Forelimb muscle (tissue), 1 donor: ENCODE data around the gene NDRG3. TPM values are rescaled to one million over a fixed set of nuclear protein-coding genes. Genes with fewer than 3 reads are reported as not detected.

Source experiments
- DNase-seq: peaks from one replicate; pipeline ENCODE4 v3.0.0-alpha.2; 2013; ENCODE audit warnings: low read depth
- polyA plus RNA-seq: library from polyadenylated mRNA; unstranded; fragments of 120-200 nt; gene quantifications from one replicate; pipeline ENCODE4 v1.2.1, GENCODE V29; 2013; ENCODE audit not compliant: insufficient read length

Gene NDRG3
- polyA plus RNA-seq, 1 donor, result 13.9 TPM

DNA sequence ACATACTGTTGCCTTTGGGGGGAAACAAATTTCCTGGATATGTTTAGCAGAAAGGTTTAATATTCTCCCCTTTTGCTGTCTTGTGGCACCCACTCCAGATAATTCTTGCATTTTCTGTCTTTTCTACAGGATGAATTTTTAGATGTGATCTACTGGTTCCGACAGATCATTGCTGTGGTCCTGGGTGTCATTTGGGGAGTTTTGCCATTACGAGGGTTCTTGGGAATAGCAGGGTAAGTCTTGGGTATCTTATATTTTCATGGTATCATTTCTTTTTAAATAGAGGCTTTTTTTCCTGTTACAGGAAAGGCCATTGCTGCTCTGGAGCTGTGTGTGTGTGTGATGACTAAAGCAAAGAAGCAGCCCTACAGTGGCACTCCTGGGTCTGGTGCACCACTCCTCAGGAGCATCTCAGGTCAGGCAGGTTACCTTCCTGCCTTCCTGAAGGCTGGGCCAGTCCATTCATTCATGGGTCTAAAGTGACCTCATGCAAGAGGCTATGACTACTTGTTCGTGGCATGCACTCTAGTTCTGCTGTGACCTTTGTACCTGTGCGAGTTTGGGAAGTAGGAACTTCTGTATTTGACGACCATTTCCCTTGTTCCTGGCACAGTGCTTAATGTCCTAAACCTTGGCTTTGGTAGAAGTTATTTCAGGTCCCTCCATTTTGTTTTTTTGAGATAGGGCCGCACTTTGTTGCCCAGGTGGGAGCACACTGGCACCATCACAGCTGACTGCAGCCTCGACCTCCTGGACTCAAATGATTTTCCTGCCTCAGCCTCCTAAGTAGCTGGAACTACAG is 138.1 kb downstream of the NDRG3 start:
- DNase-seq, result no peak

GRCh38 chr20:36606158-36607066 is 139.5 kb downstream of the NDRG3 start:
- no peak for DNase-seq

GRCh38 chr20:36605399-36606157 is 140.3 kb downstream of the NDRG3 start, which contains the start of gene RAB5IF:
RAB5IF (plus strand) TSS chr20:36605779; CDS start chr20:36605952, 173 bp downstream.
- DNase-seq, result peak; percentile 99

- DNase-seq, result no peak
These were observed 140.9 kb downstream of the NDRG3 start for GRCh38 chr20:36604952-36605398.

Other genes starting within 250 kb of the NDRG3 start
- 544 TPM for gene MYL9, start 204.6 kb downstream of the NDRG3 start, polyA plus RNA-seq
- gene TGIF2, start 172.5 kb downstream of the NDRG3 start, polyA plus RNA-seq, result 20.0 TPM
- gene RAB5IF, start 140.3 kb downstream of the NDRG3 start, polyA plus RNA-seq, result 40.7 TPM
- gene SLA2, start 99.9 kb downstream of the NDRG3 start, polyA plus RNA-seq, result 0.32 TPM
- 7.8 TPM for gene DSN1, start 27.7 kb upstream of the NDRG3 start, polyA plus RNA-seq
- gene TLDC2, start 130.0 kb upstream of the NDRG3 start, polyA plus RNA-seq, result 0.40 TPM
- gene SAMHD1, start 205.6 kb upstream of the NDRG3 start, polyA plus RNA-seq, result 24.6 TPM